HG03064 (cell line): ENCODE measurements around the gene ACAP2.
"Not testable (repeated sequence)": the region's sequence is repeated elsewhere in the genome, so short reads cannot be mapped to it uniquely, and the experiment has no call there.

Experiments
- ATAC-seq: cut with Tn5 transposase; IDR thresholded peaks from one replicate; pipeline ENCODE4 v1.9.1; 2021; ENCODE audit warnings: low read depth; ENCODE audit not compliant: unreplicated experiment

Gene ACAP2

GRCh38 chr3:195442573-195443390, at the start of gene ACAP2:
Gene ACAP2 (minus strand): TSS chr3:195443020. CDS start chr3:195442847, 173 bp downstream.
- peak; percentile 85 for ATAC-seq

GRCh38 chr3:195475614-195476013, 32.8 kb upstream of the ACAP2 start:
- no peak for ATAC-seq

- not testable (repeated sequence) for ATAC-seq
These were observed 32.3 kb upstream of the ACAP2 start for GRCh38 chr3:195475116-195475515.

GRCh38 chr3:195468841-195469240, 26.0 kb upstream of the ACAP2 start:
- no peak for ATAC-seq

GRCh38 chr3:195468391-195468776, 25.6 kb upstream of the ACAP2 start:
- no peak for ATAC-seq

GRCh38 chr3:195467641-195468390, 25.0 kb upstream of the ACAP2 start:
- no peak for ATAC-seq

- ATAC-seq, result no peak
These were observed 23.4 kb upstream of the ACAP2 start for GRCh38 chr3:195466251-195466650.

- not testable (repeated sequence) for ATAC-seq
These were observed 20.1 kb upstream of the ACAP2 start for GRCh38 chr3:195462922-195463321.

- no peak for ATAC-seq
These were observed 19.4 kb upstream of the ACAP2 start for GRCh38 chr3:195462308-195462610.

GRCh38 chr3:195461594-195462307, 18.9 kb upstream of the ACAP2 start:
- ATAC-seq, result no peak

- no peak for ATAC-seq
These were observed 17.4 kb upstream of the ACAP2 start for GRCh38 chr3:195460091-195460713.

- peak; percentile 78 for ATAC-seq
These were observed 15.5 kb upstream of the ACAP2 start for GRCh38 chr3:195458316-195458717.

GRCh38 chr3:195455789-195456188, 13.0 kb upstream of the ACAP2 start:
- ATAC-seq, result no peak

- no peak for ATAC-seq
These were observed 10.4 kb upstream of the ACAP2 start for GRCh38 chr3:195453236-195453635.

- ATAC-seq, result no peak
These were observed 8.7 kb upstream of the ACAP2 start for GRCh38 chr3:195451373-195452015.

GRCh38 chr3:195450731-195451229, 8.0 kb upstream of the ACAP2 start:
- ATAC-seq, result no peak

GRCh38 chr3:195448205-195448875, 5.5 kb upstream of the ACAP2 start:
- no peak for ATAC-seq

- ATAC-seq, result no peak
These were observed 4.4 kb upstream of the ACAP2 start for GRCh38 chr3:195447201-195447600.

GRCh38 chr3:195446359-195446758, 3.5 kb upstream of the ACAP2 start:
- no peak for ATAC-seq

- no peak for ATAC-seq
These were observed 3.1 kb upstream of the ACAP2 start for GRCh38 chr3:195445885-195446284.
